ENCODE results near the gene SMIM35. TPM values are rescaled to one million over a fixed set of nuclear protein-coding genes. Genes with fewer than 3 reads are reported as not detected.
A peak's percentile ranks its signal among the peaks of the same experiment; 100 is the strongest.

Gene SMIM35
- not detected for total RNA-seq
- long read RNA-seq = 0 reads

DNA sequence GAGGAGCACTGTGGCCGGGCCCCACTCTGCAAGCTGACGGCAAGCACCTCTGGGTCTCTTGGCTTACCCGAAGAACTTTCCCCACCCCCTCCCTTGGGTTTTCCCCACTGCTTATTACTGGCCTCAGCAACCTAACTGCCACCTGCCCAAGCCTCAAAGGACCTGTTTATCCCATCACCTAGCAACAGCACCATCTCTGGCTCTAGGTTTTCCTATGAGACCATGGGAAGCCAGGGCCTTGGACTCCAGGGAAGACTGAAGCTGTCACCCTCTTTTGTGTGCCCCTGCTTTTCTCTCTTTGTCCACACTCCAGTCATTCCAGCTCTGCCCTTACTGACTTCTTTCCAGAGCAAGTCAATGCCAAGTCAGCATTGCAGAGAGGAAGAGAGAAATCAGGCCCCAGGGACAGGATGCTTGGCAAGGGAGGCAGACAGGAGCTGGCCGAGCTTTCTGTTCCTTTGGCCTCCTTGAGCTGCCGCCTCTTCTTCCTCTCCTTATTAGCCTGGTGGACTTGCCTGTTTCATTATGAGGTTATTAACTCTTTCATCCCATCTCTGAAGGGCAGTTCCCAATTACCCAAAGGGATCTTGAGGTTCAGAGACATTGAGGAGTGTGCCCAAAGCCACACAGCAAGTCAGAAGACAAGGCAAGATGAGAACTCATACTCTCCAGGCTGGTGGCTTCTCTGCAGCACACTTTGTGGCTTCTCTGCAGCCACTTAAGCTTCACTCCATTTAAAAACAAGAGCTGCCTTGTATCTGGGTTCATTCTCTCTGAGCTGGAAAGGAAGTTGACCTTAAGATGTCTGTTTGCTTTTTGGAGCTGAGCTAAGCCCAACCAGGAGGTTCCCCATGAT is at the start of gene SMIM35:
SMIM35 (minus strand) TSS at position 51 of the 856 bp plus-strand sequence. CDS start 206 bp downstream, outside the sequence.
- intact Hi-C loops (cut with DNase I) = no loop called here
- peak in 1 of 2 donors; percentile 62 for ATAC-seq

DNA sequence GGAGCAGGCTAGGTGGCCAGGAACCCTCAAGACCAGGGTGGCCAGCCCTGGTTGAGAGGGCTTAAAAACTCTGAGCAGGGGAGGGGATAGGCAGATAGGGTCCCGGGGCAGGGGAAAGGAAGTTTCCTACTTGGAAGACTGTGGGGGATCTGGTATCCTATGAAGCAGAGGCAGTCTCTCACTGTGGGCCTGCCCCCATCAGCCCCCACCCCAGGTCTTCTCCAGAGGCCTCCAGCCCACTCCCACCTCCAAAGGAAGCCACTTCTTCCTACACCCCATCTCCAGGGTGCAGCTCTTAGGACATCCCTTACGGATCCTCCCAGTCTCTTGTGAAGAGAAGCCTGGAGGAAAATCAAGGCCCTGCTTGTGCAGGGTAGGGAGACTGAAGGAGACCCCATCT is 49.6 kb upstream of the SMIM35 start:
- DNase-seq (no peak), ATAC-seq (no peak)
- intact Hi-C loops (cut with DNase I) = no loop called here

More for the DNA sequence above, at the start of gene SMIM35:
- DNase-seq = no peak

DNA sequence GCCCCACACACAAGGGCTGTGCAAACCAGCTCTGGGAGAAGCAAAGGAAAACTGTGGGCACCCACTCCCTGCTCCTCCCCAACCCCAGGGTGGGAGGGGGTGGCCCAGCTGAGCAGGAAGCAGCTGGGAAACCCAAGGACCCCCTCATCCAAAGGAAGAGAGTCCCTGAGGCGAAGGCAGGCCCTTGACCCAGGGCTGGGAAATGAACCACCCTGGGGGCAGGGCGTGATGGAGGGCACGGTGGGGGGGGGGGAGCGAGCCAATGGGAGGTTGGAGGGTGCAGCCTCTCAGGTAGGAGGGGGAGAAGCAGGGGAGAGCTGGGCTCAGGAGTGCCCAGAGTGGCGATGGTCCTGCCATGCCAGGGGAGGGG is 49.0 kb upstream of the SMIM35 start:
- ATAC-seq (no peak), DNase-seq (no peak)
- intact Hi-C loops (cut with DNase I) = no loop called here

DNA sequence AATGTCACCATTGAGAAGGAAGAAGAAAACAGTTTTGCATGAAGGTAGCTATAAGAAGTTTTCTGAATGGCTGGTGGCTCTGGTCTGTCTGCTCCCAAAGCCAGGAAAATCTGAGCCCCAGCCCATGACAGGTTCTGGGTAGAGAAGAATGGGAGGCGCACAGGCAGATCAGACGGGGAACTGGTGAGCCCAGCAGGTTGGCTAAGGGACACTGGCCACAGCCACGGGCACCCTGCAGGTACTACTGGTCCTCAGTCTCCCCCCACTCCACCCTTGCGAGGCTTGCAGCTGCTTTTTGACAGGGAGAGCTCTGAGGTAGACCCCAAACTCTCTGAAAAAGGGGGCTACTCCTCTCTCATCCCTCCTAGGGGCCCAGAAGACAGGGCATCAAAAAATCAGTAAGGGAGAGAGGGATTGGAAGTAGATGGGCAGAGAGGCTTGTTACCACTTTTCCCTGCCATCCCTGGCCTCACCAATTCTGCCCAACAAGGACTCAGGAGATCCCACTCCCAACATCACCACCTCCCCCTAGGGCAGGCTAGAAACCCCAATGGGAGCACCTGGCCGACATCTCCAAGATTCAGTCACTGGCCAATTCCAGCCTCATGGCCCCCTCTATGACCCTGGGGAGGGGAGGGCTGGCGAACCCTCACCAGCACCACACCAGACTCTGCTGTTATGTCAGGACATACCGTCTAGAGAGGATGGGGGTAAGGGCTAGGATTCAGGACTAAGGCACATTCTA is 48.5 kb upstream of the SMIM35 start:
- ATAC-seq (no peak), DNase-seq (no peak)
- intact Hi-C loops (cut with DNase I) = no loop called here

DNA sequence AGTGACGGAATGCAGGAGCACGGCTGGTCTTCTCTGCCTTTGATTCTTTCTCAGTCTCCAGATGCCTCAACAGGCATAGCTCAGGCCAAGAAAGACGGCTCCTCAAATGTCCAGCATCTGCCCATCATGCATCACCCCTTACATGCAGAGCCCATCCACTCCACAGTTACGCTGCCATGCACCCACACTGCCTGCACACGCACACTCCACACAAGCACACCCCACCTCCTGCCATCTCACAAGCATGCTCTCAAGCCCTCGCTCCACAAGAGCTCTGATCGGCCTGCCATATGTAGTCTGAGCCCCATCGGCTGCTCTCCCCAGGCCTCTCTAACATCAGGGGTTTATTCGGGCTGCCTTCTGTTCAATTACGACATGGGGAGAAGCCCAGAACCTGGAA is 47.1 kb upstream of the SMIM35 start:
- intact Hi-C loops (cut with DNase I) = no loop called here
- ATAC-seq (no peak), DNase-seq (no peak)

DNA sequence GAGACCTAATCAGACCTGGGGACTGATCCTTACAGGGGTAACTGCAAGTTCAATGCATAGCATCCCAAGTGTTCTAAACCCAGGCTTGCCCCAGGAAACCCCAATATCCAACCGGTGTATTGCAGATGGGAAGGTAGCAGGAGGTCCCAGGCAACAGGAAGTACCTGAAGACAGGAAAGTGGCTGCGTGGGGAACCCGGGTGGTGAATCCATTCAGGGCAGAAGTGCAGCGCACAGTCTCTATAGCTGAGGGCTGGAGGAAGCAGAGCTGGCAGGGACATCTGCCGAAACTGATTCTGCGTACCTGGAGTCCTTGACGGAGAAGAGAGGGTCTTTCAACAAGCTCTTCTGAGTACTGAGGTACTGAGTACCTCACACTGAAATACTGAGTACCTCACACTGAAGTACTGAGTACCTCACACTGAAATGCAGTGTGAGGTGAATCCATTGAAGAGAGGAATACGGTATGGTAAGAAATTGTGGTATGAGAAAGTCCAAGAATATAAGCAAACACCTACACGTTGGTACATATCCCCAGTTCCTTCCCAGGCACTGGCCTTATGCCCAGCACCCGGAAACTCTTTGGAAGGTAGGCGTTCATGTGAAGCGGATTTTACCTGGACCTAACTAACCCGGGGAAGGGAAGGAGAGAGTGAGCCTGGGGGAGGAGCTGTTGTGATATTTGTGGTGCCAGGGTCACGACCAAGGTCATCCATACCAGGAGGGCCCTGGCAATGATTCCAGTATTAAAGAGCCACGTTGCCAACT is 45.8 kb upstream of the SMIM35 start:
- ATAC-seq = no peak
- intact Hi-C loops (cut with DNase I) = no loop called here
- no peak for DNase-seq

DNA sequence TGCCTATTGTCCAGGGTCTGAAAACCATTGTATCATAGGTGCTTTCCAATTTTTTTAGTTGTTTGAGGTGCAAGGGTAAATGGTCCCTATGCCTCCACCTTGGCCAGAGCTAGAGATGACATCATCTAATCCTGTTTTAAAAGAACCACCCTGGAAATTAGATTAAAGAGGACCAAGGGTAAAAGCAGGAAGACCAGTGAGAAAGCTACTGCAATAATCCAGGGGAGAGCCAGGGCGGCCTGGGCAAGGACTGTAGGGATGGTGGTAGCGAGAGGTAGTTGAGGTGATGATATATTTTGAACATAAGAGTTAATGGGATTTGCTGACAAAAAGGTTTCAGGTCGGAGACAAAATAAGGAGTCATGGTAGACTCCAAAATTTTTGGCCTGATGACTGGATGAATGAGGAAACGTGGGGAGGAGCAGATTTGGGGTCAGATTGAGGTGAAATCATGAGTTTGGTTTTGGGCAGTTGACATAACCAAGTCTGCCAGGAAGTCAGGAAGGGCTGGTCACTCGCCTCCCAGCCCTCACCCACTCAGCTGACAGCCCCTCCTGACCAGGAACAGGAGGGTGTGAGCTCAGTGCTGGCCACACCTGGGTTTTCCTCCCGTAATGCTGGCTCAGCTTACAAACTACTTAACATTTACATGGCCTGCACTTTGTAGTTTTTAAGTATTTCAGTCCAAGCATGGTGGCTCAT is 42.9 kb upstream of the SMIM35 start:
- intact Hi-C loops (cut with DNase I) = no loop called here
- ATAC-seq (peak in 1 of 2 donors; percentile 72), DNase-seq (no peak)

DNA sequence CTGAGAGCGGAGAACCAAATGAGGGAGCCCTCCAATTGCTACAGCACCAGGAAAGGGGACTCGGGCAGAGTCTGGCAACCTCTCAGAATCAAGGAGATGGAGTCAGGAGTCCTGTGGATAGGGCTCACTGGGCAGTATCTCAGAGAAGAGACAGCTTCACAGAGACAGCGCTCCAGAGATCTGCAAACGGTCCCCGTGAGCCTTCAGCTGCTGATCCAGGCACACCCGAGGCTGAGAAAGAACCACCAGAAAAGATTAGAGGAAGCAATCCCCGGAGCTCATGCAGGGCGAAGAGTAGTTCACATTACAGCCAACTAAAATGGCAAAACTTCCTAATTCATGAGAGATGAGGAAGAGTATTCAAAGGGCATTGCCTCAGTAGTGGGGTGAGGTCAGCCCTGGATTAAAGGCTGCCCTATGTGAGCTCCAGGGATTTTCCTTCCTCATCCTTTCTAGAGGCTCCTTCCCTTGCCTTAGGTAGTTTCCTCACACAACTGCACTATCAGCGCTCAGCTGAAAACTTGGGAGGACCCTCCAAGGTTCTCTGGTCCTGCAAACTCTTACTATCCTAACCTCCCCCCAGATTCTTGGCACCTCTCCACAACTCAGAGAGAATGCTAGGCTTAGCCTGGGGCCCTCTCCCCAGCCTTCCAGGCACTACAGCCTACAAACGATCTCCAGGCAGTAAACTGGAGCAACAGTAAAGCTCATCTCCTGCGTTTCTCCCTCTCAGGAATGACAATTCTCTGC is 42.1 kb upstream of the SMIM35 start:
- ATAC-seq = peak in 1 of 2 donors; percentile 45

DNA sequence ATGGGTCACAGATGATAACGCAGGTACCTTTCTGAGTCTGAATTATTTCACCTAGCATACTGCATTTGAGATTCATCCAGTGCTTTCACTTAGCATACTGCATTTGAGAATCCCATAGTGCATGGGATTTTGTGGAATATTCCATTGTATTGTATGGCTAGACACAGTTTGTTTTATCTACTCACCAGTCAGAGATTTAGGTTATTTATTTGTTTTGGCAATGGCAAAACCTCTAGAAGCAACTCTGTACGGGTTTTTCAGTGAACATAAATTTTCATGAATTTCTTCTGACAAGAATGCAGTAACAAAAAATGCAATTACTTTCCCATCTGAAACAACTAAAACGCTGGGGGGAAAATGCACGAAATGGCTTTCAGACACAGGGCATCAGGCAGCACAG is 41.5 kb upstream of the SMIM35 start:
- intact Hi-C loops (cut with DNase I) = no loop called here

More for the DNA sequence above, 42.1 kb upstream of the SMIM35 start:
- intact Hi-C loops (cut with DNase I) = no loop called here
- DNase-seq = no peak

DNA sequence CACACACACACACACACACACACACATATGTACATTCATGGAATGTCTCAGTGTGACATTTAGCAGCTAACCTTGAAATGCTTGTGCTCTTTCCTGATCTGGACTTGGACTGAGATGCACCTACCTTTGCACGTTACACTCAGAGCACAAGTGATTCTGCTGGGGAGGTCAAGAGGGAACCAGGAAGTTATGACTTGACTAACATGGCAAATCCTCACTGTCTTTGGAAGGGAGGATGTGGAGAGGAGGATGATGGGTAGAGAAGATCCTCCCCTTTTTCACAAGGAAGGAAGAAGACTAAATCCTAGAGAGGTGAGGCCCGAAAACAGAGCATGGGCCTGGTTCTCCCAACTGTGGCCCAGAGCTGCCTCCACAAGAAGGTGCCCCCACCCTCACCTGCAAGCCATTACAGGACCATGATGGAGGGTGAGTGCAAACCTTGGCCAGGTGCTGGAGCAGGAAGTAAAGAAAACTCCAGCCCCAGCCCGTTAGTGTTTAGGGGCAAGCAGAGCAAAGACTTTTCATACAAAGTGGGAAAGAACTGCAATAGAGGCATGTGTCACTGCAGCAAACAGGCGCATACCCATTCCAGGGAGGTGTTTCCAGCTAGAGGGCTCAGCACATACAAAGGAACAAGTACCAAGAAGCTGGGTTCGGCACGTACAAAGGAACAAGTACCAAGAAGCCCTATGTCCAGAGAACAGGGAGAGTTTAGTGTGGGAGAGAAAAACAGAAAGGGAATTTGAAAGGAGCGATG is 39.5 kb upstream of the SMIM35 start:
- no peak for DNase-seq
- intact Hi-C loops (cut with DNase I) = no loop called here
- ATAC-seq = no peak

More for the DNA sequence above, 41.5 kb upstream of the SMIM35 start:
- ATAC-seq (no peak), DNase-seq (no peak)

DNA sequence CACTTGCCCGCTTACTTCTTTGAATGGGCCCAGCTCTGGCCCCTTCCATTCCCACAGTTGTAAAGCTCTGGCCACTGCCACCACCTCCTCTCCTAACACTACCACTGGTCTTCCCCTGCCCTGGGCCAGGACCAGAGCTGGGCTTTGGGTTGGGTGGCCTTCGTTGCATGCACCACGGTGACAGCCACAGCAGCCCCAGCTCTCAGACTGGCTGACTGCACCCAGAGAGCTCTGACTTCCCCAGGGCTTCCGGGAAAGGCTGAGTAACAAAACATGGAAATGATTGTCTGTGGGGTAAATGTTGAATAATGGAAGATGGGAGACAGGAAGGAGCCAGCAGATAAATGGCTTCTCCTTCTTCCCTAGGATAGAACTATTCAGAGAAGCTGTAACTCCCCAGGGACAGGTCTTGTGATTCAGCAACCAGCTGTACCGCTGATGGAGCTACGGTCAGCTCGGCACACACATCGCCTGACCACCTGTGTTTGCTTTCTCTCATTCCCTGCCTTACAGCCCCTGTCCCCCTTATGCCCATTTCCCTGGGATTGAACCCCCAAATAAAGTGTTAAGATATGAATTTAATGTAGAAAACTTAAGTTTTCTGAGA is 38.3 kb upstream of the SMIM35 start:
- intact Hi-C loops (cut with DNase I) = no loop called here
- ATAC-seq = no peak

DNA sequence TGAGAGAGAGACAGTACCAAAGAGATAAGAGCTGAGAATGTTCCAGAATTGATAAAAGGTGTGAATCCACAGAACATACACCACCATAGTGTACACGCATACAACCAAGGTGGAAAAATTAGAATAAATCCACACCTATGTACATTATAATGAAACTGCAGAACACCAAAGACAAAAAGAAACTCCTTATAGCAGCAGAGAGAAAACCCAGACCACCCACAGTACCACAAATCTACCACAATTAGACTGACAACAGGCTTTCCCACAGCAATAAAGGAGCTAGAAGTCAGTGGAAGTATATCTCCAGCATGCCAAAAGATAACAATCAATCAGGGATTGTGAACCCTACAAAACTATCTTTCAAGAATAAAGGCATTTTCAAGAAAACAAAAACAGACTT is 34.0 kb upstream of the SMIM35 start:
- ATAC-seq (no peak), DNase-seq (no peak)
- intact Hi-C loops (cut with DNase I) = no loop called here

More for the DNA sequence above, 38.3 kb upstream of the SMIM35 start:
- DNase-seq = no peak

DNA sequence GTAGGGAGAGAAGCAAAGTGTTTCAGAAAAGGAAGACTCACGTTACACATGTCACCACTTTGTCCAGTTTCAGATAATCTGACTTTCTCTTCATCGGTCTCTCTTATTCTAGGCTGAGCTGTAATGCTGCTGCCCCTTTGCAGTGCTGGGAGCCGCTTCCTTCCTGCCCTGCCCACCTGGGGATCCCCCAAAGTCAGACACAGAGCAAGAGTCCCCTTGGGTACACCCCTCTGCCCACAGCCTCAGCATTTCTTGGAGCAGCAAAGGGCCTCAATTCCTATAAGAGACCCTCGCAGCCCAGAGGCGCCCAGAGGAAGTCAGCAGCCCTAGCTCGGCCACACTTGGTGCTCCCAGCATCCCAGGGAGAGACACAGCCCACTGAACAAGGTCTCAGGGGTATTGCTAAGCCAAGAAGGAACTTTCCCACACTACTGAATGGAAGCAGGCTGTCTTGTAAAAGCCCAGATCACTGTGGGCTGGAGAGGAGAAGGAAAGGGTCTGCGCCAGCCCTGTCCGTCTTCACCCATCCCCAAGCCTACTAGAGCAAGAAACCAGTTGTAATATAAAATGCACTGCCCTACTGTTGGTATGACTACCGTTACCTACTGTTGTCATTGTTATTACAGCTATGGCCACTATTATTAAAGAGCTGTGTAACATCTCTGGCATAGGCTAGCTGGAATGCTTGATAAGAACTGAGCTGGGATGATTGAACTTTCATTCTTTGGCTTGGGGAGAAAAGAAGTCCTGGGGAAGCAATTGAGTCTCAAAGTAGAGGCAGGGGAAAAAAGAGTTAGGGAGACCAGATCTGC is 31.2 kb upstream of the SMIM35 start:
- peak; percentile 38 to 47 for ATAC-seq
- intact Hi-C loops (cut with DNase I) = no loop called here
- no peak for DNase-seq

DNA sequence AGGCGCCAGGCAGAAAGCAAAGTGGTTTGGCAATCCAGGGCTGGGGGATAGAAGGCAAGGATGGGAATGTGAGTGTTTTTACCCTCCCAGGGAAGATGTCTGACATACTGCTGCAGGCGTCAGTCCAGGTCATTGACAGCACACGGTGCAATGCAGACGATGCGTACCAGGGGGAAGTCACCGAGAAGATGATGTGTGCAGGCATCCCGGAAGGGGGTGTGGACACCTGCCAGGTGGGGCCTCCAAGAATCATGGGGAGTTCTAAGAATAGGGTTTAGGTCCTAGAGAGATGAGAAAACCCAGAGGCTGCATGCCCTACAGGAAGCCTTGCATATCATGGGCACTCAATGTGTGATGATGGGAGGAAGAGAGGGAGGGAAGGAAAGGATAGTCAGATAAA is 28.3 kb upstream of the SMIM35 start:
- no peak for ATAC-seq
- intact Hi-C loops (cut with DNase I) = no loop called here
- DNase-seq = no peak

DNA sequence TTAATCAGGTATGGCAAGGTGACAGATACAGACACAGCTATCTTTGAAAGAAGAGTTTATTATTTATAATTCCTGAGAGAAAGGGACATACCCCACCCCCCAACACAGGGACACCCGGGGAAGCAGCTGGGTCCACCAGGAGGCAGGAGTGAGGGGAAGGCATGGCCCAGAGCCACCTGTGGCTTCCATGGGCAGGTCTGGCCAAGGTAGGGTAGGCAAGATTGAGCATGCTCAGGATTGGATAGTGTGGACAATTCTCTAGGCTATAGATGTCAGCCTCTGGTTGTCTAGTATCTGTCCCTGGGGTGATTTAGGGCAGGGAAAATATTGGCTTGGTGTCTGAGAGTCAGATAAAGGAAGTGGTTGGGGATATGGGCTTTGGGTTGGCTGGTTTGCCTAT is 27.5 kb upstream of the SMIM35 start:
- ATAC-seq (no peak), DNase-seq (no peak)
- intact Hi-C loops (cut with DNase I) = no loop called here

DNA sequence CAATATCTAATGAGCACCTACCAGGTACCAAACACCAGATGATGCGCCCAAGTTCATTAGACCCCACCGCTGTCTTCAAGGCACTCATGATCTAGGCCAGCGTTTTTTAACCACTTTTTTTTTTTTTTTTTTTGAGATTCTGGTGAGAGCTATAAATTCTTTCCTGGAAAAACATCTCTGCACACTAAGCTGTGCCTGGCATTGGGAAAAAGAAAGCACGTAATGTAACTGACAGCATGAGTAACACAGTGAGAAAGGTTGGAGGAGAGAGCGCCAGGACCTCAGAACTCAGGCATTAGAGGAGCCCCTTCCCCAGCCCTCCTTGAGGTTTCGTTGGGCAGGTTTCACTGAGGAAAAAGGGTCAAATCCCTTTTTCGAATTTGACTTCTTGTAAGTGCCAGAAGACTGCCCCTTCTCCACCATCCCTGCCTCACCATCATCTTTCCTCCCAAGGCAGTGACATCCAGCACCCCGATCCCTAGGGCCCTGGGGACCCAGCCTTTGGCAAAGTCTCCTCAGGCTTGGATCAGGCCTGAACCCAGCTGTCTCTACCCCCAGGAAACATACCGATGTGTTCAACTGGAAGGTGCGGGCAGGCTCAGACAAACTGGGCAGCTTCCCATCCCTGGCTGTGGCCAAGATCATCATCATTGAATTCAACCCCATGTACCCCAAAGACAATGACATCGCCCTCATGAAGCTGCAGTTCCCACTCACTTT is 26.1 kb upstream of the SMIM35 start:
- intact Hi-C loops (cut with DNase I) = no loop called here
- DNase-seq (no peak), ATAC-seq (no peak)
